GM18517 (cell line): ENCODE results near the gene PNCK.
"Not testable (repeated sequence)": the region's sequence is repeated elsewhere in the genome, so short reads cannot be mapped to it uniquely, and the experiment has no call there.

Source experiments
- ATAC-seq: cut with Tn5 transposase; IDR thresholded peaks from one replicate; pipeline ENCODE4 v1.9.1; 2021; ENCODE audit warnings: mild to moderate bottlenecking, moderate library complexity; ENCODE audit not compliant: unreplicated experiment

Gene PNCK

GRCh38 chrX:153699210-153699783, 25.7 kb upstream of the PNCK start:
- not testable (repeated sequence) for ATAC-seq

- no peak for ATAC-seq
Measured at GRCh38 chrX:153697924-153698865, 24.6 kb upstream of the PNCK start.

GRCh38 chrX:153696986-153697722, 23.5 kb upstream of the PNCK start:
- not testable (repeated sequence) for ATAC-seq

- ATAC-seq, result not testable (repeated sequence)
Measured at GRCh38 chrX:153696538-153696937, 22.9 kb upstream of the PNCK start.

- ATAC-seq, result no peak
Measured at GRCh38 chrX:153696100-153696499, 22.5 kb upstream of the PNCK start.

- ATAC-seq, result no peak
Measured at GRCh38 chrX:153694687-153695270, 21.2 kb upstream of the PNCK start.

GRCh38 chrX:153694256-153694655, 20.6 kb upstream of the PNCK start:
- not testable (repeated sequence) for ATAC-seq

GRCh38 chrX:153693216-153694086, 19.8 kb upstream of the PNCK start:
- ATAC-seq, result no peak

- no peak for ATAC-seq
Measured at GRCh38 chrX:153692611-153693156, 19.1 kb upstream of the PNCK start.

GRCh38 chrX:153692003-153692402, 18.4 kb upstream of the PNCK start:
- ATAC-seq, result no peak

- ATAC-seq, result not testable (repeated sequence)
Measured at GRCh38 chrX:153691032-153691827, 17.6 kb upstream of the PNCK start.

- no peak for ATAC-seq
Measured at GRCh38 chrX:153690466-153690865, 16.9 kb upstream of the PNCK start.

GRCh38 chrX:153689654-153690465, 16.2 kb upstream of the PNCK start:
- no peak for ATAC-seq

GRCh38 chrX:153688911-153689590, 15.4 kb upstream of the PNCK start:
- ATAC-seq, result no peak

- no peak for ATAC-seq
Measured at GRCh38 chrX:153688506-153688905, 14.9 kb upstream of the PNCK start.

- no peak for ATAC-seq
Measured at GRCh38 chrX:153688071-153688470, 14.5 kb upstream of the PNCK start.

- no peak for ATAC-seq
Measured at GRCh38 chrX:153687121-153688039, 13.8 kb upstream of the PNCK start, which contains the start of gene SLC6A8. Gene SLC6A8 (plus strand): TSS chrX:153687926. CDS start chrX:153688575, 649 bp downstream.
